ENCODE measurements around the gene TRPM6.
A peak's percentile ranks its signal among the peaks of the same experiment; 100 is the strongest.

TRPM6 gene

GRCh38 chr9:74777136-74777879 lies 110.4 kb downstream of the TRPM6 start:
- H3K4me3 ChIP-seq (replicated peaks in 1 of 2; ENCODE audit: low read depth in 2 of 2, low read length in 2 of 2) = no peak overlapping the region
- TF ChIP-seq CTCF (IDR thresholded peaks at IDR 0.05; ENCODE audit: low read depth, low read length) = peak; percentile 71
- peak; percentile 72 to 73 for DNase-seq (ENCODE audit: low read depth in 2 of 2)

- H3K4me3 ChIP-seq (replicated peaks in 1 of 2; ENCODE audit: low read depth in 2 of 2, low read length in 2 of 2) = no peak overlapping the region
- TF ChIP-seq CTCF (IDR thresholded peaks at IDR 0.05; ENCODE audit: low read depth, low read length) = no peak
- DNase-seq (ENCODE audit: low read depth in 2 of 2) = no peak
Measured at GRCh38 chr9:74775396-74775795, 112.3 kb downstream of the TRPM6 start.

GRCh38 chr9:74773886-74774479 lies 113.7 kb downstream of the TRPM6 start:
- DNase-seq (ENCODE audit: low read depth in 2 of 2) = peak; percentile 84 to 85
- no peak overlapping the region for H3K4me3 ChIP-seq (replicated peaks in 1 of 2; ENCODE audit: low read depth in 2 of 2, low read length in 2 of 2)
- peak; percentile 84 for TF ChIP-seq CTCF (IDR thresholded peaks at IDR 0.05; ENCODE audit: low read depth, low read length)

- DNase-seq (ENCODE audit: low read depth in 2 of 2) = no peak
- no peak for TF ChIP-seq CTCF (IDR thresholded peaks at IDR 0.05; ENCODE audit: low read depth, low read length)
Measured at GRCh38 chr9:74772121-74772520, 115.6 kb downstream of the TRPM6 start.

GRCh38 chr9:74771672-74772071 lies 116.0 kb downstream of the TRPM6 start:
- DNase-seq (ENCODE audit: low read depth in 2 of 2) = no peak
- TF ChIP-seq CTCF (IDR thresholded peaks at IDR 0.05; ENCODE audit: low read depth, low read length) = no peak

More at GRCh38 chr9:74772121-74772520, 115.6 kb downstream of the TRPM6 start:
- H3K4me3 ChIP-seq (replicated peaks in 1 of 2; ENCODE audit: low read depth in 2 of 2, low read length in 2 of 2) = no peak overlapping the region

GRCh38 chr9:74771262-74771585 lies 116.5 kb downstream of the TRPM6 start:
- no peak overlapping the region for H3K4me3 ChIP-seq (replicated peaks in 1 of 2; ENCODE audit: low read depth in 2 of 2, low read length in 2 of 2)
- TF ChIP-seq CTCF (IDR thresholded peaks at IDR 0.05; ENCODE audit: low read depth, low read length) = no peak
- DNase-seq (ENCODE audit: low read depth in 2 of 2) = no peak

More at GRCh38 chr9:74771672-74772071, 116.0 kb downstream of the TRPM6 start:
- H3K4me3 ChIP-seq (replicated peaks in 1 of 2; ENCODE audit: low read depth in 2 of 2, low read length in 2 of 2) = no peak overlapping the region

Data from cardiac fibroblast (primary cell).